ENCODE results near the gene RBMS1.

RBMS1 gene

GRCh38 chr2:160300203-160300602 is 193.4 kb downstream of the RBMS1 start:
- DNase-seq (ENCODE audit: low spot score) = no peak

DNA sequence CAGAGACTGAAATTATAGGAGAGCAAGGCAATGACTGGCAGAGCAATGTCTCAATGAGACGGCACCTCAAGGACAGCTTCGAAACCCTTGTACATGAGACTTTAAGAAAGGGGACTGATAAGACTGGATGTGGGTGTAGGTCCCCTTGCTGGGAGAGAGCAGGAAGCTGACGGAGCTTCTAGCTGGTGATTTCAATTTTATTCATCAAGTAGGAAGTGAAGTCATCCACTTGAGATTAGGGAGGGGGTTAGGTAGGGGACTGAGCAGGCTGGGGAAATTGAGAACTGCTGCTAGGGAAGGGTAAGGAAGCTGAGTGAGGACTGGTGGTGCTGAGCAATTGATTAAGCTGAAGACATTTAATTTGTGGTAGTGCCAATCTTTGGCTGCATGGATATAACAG is 194.1 kb downstream of the RBMS1 start:
- Histone ChIP-seq H3K9ac (ENCODE audit: low read depth, low read length, poor library complexity) (no peak overlapping the region), H2BK120ac (ENCODE audit: low read depth, low read length) (no peak overlapping the region), H3K9me3 (replicated peaks in 1 of 2; ENCODE audit: control insufficient read depth in 2 of 2, insufficient read depth in 1 of 2, low read depth in 1 of 2, low read length in 2 of 2) (no peaks in the 10 kb centered on the region), H2BK5ac (ENCODE audit: low read length) (no peak overlapping the region), H2BK12ac (ENCODE audit: low read length) (no peak overlapping the region), H3K27me3 (ENCODE audit: control insufficient read depth in 3 of 3, insufficient read depth in 3 of 3, low read depth in 1 of 3, low read length in 3 of 3) (no peaks in the 10 kb centered on the region), H2AK5ac (ENCODE audit: low read depth, low read length) (no peak overlapping the region), H3K27ac (replicated peaks; ENCODE audit: low read length) (no peak overlapping the region), H3K14ac (ENCODE audit: low read length) (no peak overlapping the region), H2AFZ (ENCODE audit: low read length) (no peak overlapping the region), H3K18ac (ENCODE audit: low read length) (no peak overlapping the region), H3K23ac (ENCODE audit: low read depth, low read length, poor library complexity) (no peak overlapping the region), H3K36me3 (replicated peaks in 1 of 2; ENCODE audit: control insufficient read depth in 2 of 2, insufficient read depth in 2 of 2, low read length in 2 of 2) (peaks cover 4 to 95% of the 10 kb centered on the region in 2 donors), H2BK15ac (ENCODE audit: low read length) (no peak overlapping the region), H3K79me1 (ENCODE audit: low read depth, low read length) (no peaks in the 10 kb centered on the region), H3K4me1 (ENCODE audit: control insufficient read depth in 2 of 2, insufficient read depth in 1 of 2, low read depth in 1 of 2, low read length in 2 of 2) (peaks cover 0 to 2% of the 10 kb centered on the region in 2 donors), H3K4me3 (ENCODE audit: low read length in 2 of 2) (no peak overlapping the region), H4K91ac (ENCODE audit: low read depth, low read length, poor library complexity) (no peak overlapping the region), H4K8ac (ENCODE audit: low read depth, low read length) (no peak overlapping the region), H3K4me2 (ENCODE audit: insufficient read depth, low read length, poor library complexity, severe bottlenecking) (no peak overlapping the region), H3K4ac (ENCODE audit: low read length) (no peak overlapping the region)
- DNase-seq (ENCODE audit: low spot score) = no peak
- WGBS, 2 donors (ENCODE audit: extremely low coverage in 2 of 2, insufficient read length in 2 of 2, insufficient replicate concordance in 1 of 2) = no CpG with 5 or more reads among the region's 3 CpGs

More at GRCh38 chr2:160300203-160300602, 193.4 kb downstream of the RBMS1 start:
- Histone ChIP-seq H2BK120ac (ENCODE audit: low read depth, low read length) (no peak overlapping the region), H4K8ac (ENCODE audit: low read depth, low read length) (no peak overlapping the region), H2BK15ac (ENCODE audit: low read length) (no peak overlapping the region), H3K36me3 (replicated peaks in 1 of 2; ENCODE audit: control insufficient read depth in 2 of 2, insufficient read depth in 2 of 2, low read length in 2 of 2) (peaks cover 4 to 91% of the 10 kb centered on the region in 2 donors), H3K4me1 (ENCODE audit: control insufficient read depth in 2 of 2, insufficient read depth in 1 of 2, low read depth in 1 of 2, low read length in 2 of 2) (peaks cover 0 to 2% of the 10 kb centered on the region in 2 donors), H3K14ac (ENCODE audit: low read length) (no peak overlapping the region), H4K91ac (ENCODE audit: low read depth, low read length, poor library complexity) (no peak overlapping the region), H2BK12ac (ENCODE audit: low read length) (no peak overlapping the region), H2AFZ (ENCODE audit: low read length) (no peak overlapping the region), H3K4me3 (ENCODE audit: low read length in 2 of 2) (no peak overlapping the region), H3K4ac (ENCODE audit: low read length) (no peak overlapping the region), H3K4me2 (ENCODE audit: insufficient read depth, low read length, poor library complexity, severe bottlenecking) (no peak overlapping the region), H3K27ac (replicated peaks; ENCODE audit: low read length) (no peak overlapping the region), H2BK5ac (ENCODE audit: low read length) (no peak overlapping the region), H3K27me3 (ENCODE audit: control insufficient read depth in 3 of 3, insufficient read depth in 3 of 3, low read depth in 1 of 3, low read length in 3 of 3) (no peaks in the 10 kb centered on the region), H3K23ac (ENCODE audit: low read depth, low read length, poor library complexity) (no peak overlapping the region), H3K9me3 (replicated peaks in 1 of 2; ENCODE audit: control insufficient read depth in 2 of 2, insufficient read depth in 1 of 2, low read depth in 1 of 2, low read length in 2 of 2) (no peaks in the 10 kb centered on the region), H2AK5ac (ENCODE audit: low read depth, low read length) (no peak overlapping the region), H3K18ac (ENCODE audit: low read length) (no peak overlapping the region), H3K79me1 (ENCODE audit: low read depth, low read length) (no peaks in the 10 kb centered on the region), H3K9ac (ENCODE audit: low read depth, low read length, poor library complexity) (no peak overlapping the region)
- no CpG with 5 or more reads among the region's 1 CpG for WGBS, 2 donors (ENCODE audit: extremely low coverage in 2 of 2, insufficient read length in 2 of 2, insufficient replicate concordance in 1 of 2)

DNA sequence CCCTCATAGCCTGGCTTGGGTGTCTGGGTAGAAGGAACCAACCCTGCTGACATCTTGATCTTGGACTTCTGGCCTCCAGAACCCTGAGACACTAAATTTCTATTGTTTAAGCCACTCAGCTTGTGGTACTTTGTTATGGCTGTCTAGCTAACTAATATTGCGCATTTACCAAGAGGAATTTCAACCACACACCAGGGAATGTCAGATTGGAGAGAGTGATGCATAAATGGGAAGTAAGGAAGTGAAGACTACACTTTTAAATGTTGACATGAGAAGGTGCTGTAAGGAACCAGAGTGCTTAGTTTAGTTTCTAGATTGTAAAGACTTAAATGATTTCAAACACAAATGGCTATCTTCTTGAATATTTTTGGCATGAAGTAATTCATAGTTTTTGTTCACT is 194.6 kb downstream of the RBMS1 start:
- no peak overlapping the region for H3K9ac ChIP-seq (ENCODE audit: low read depth, low read length, poor library complexity)
- H4K91ac ChIP-seq (ENCODE audit: low read depth, low read length, poor library complexity) = no peak overlapping the region
- H2BK120ac ChIP-seq (ENCODE audit: low read depth, low read length) = no peak overlapping the region
- no peak overlapping the region for H3K4ac ChIP-seq (ENCODE audit: low read length)
- WGBS, 2 donors (ENCODE audit: extremely low coverage in 2 of 2, insufficient read length in 2 of 2, insufficient replicate concordance in 1 of 2) = no CpG with 5 or more reads among the region's 1 CpG
- no peak overlapping the region for H4K8ac ChIP-seq (ENCODE audit: low read depth, low read length)
- H2AFZ ChIP-seq (ENCODE audit: low read length) = no peak overlapping the region
- H3K14ac ChIP-seq (ENCODE audit: low read length) = no peak overlapping the region
- H3K9me3 ChIP-seq (replicated peaks in 1 of 2; ENCODE audit: control insufficient read depth in 2 of 2, insufficient read depth in 1 of 2, low read depth in 1 of 2, low read length in 2 of 2) = no peaks in the 10 kb centered on the region
- no peak overlapping the region for H2BK12ac ChIP-seq (ENCODE audit: low read length)
- no peak overlapping the region for H3K27ac ChIP-seq (replicated peaks; ENCODE audit: low read length)
- no peak overlapping the region for H2AK5ac ChIP-seq (ENCODE audit: low read depth, low read length)
- H3K4me2 ChIP-seq (ENCODE audit: insufficient read depth, low read length, poor library complexity, severe bottlenecking) = no peak overlapping the region
- H3K36me3 ChIP-seq (replicated peaks in 1 of 2; ENCODE audit: control insufficient read depth in 2 of 2, insufficient read depth in 2 of 2, low read length in 2 of 2) = peaks cover 4 to 95% of the 10 kb centered on the region in 2 donors
- peaks cover 0 to 2% of the 10 kb centered on the region in 2 donors for H3K4me1 ChIP-seq (ENCODE audit: control insufficient read depth in 2 of 2, insufficient read depth in 1 of 2, low read depth in 1 of 2, low read length in 2 of 2)
- H2BK15ac ChIP-seq (ENCODE audit: low read length) = no peak overlapping the region
- H3K27me3 ChIP-seq (ENCODE audit: control insufficient read depth in 3 of 3, insufficient read depth in 3 of 3, low read depth in 1 of 3, low read length in 3 of 3) = no peaks in the 10 kb centered on the region
- H3K79me1 ChIP-seq (ENCODE audit: low read depth, low read length) = no peaks in the 10 kb centered on the region
- H2BK5ac ChIP-seq (ENCODE audit: low read length) = no peak overlapping the region
- no peak for DNase-seq (ENCODE audit: low spot score)
- no peak overlapping the region for H3K23ac ChIP-seq (ENCODE audit: low read depth, low read length, poor library complexity)
- H3K4me3 ChIP-seq (ENCODE audit: low read length in 2 of 2) = no peak overlapping the region
- H3K18ac ChIP-seq (ENCODE audit: low read length) = no peak overlapping the region

DNA sequence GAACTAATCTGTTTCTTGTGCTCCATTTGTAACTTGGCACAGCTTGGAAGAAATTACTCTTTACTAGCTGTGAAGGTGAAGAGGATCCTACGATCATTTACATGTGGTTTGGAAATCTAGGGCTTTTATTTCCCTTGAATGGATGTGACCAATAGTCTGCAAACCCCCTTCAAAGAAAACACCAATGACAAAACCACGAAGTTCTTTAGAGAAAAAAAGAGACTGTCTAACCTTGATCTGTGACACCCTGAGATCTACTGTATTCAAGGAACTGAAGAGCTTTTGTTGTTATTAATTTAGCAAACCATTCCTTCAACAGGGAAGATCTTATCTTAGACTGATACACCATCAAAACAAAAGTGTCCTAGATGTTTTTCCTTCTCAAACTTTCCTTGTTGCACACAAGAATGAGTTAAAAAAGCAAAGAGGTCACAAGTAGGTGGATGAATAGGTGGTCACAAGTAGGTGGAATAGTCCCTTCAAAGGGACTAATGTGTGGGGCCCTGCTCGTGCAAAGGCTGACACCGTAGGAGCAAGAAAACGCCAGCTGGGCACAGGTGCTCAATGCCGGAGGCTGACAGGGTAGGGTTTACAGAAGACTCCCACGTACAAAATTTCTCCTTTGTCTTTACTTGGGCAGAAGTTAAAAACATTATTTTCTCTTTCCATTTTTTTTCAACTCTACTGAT is 197.9 kb downstream of the RBMS1 start:
- no peak overlapping the region for H3K23ac ChIP-seq (ENCODE audit: low read depth, low read length, poor library complexity)
- no peak overlapping the region for H4K8ac ChIP-seq (ENCODE audit: low read depth, low read length)
- DNase-seq (ENCODE audit: low spot score) = no peak
- H2AK5ac ChIP-seq (ENCODE audit: low read depth, low read length) = no peak overlapping the region
- no peak overlapping the region for H3K4me3 ChIP-seq (ENCODE audit: low read length in 2 of 2)
- H2BK12ac ChIP-seq (ENCODE audit: low read length) = no peak overlapping the region
- no peak overlapping the region for H2AFZ ChIP-seq (ENCODE audit: low read length)
- H3K9me3 ChIP-seq (replicated peaks in 1 of 2; ENCODE audit: control insufficient read depth in 2 of 2, insufficient read depth in 1 of 2, low read depth in 1 of 2, low read length in 2 of 2) = no peaks in the 10 kb centered on the region
- H3K79me1 ChIP-seq (ENCODE audit: low read depth, low read length) = no peaks in the 10 kb centered on the region
- peaks cover 0 to 9% of the 10 kb centered on the region in 2 donors for H3K4me1 ChIP-seq (ENCODE audit: control insufficient read depth in 2 of 2, insufficient read depth in 1 of 2, low read depth in 1 of 2, low read length in 2 of 2)
- H3K4ac ChIP-seq (ENCODE audit: low read length) = no peak overlapping the region
- no CpG with 5 or more reads among the region's 7 CpGs for WGBS, 2 donors (ENCODE audit: extremely low coverage in 2 of 2, insufficient read length in 2 of 2, insufficient replicate concordance in 1 of 2)
- H2BK15ac ChIP-seq (ENCODE audit: low read length) = no peak overlapping the region
- H3K9ac ChIP-seq (ENCODE audit: low read depth, low read length, poor library complexity) = no peak overlapping the region
- H4K91ac ChIP-seq (ENCODE audit: low read depth, low read length, poor library complexity) = no peak overlapping the region
- no peak overlapping the region for H2BK5ac ChIP-seq (ENCODE audit: low read length)
- no peak overlapping the region for H3K18ac ChIP-seq (ENCODE audit: low read length)
- no peak overlapping the region for H3K14ac ChIP-seq (ENCODE audit: low read length)
- no peak overlapping the region for H3K4me2 ChIP-seq (ENCODE audit: insufficient read depth, low read length, poor library complexity, severe bottlenecking)
- H2BK120ac ChIP-seq (ENCODE audit: low read depth, low read length) = no peak overlapping the region
- H3K36me3 ChIP-seq (replicated peaks in 1 of 2; ENCODE audit: control insufficient read depth in 2 of 2, insufficient read depth in 2 of 2, low read length in 2 of 2) = peaks cover 4 to 95% of the 10 kb centered on the region in 2 donors
- no peaks in the 10 kb centered on the region for H3K27me3 ChIP-seq (ENCODE audit: control insufficient read depth in 3 of 3, insufficient read depth in 3 of 3, low read depth in 1 of 3, low read length in 3 of 3)
- no peak overlapping the region for H3K27ac ChIP-seq (replicated peaks; ENCODE audit: low read length)
